SIG-M5 treated with dmso at 0.1 percent for 504 hours (cell line): Measurements from ENCODE around the gene VARS2.
"Not testable (repeated sequence)": the region's sequence is repeated elsewhere in the genome, so short reads cannot be mapped to it uniquely, and the experiment has no call there.

Experiments
- DNase-seq: peaks from one replicate; lab custom pipeline; 2025; ENCODE audit not compliant: unreplicated experiment; lab: John Stamatoyannopoulos, UW

The VARS2 gene

DNA sequence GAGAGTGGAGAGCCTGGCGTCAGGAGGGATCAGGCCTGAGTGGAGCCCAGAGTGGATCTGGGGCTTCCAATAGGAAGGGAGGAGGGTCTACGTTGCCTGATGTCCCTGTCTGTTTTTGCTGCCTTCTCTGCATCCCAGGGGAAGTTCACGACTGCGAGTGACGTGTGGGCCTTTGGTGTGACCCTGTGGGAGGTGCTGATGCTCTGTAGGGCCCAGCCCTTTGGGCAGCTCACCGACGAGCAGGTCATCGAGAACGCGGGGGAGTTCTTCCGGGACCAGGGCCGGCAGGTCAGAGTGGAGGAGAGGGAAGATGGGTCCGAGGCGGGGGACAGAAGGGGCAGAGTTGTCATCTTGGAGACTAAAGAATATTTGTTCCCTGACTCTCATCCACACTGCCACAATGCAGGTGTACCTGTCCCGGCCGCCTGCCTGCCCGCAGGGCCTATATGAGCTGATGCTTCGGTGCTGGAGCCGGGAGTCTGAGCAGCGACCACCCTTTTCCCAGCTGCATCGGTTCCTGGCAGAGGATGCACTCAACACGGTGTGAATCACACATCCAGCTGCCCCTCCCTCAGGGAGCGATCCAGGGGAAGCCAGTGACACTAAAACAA, 15.2 kb upstream of the VARS2 start:
- no peak for DNase-seq

- no peak for DNase-seq
Observed at GRCh38 chr6:30900863-30901417, 13.1 kb upstream of the VARS2 start.

GRCh38 chr6:30901436-30901835, 12.6 kb upstream of the VARS2 start:
- DNase-seq = no peak

GRCh38 chr6:30902196-30902595, 11.8 kb upstream of the VARS2 start:
- not testable (repeated sequence) for DNase-seq

GRCh38 chr6:30902709-30903108, 11.3 kb upstream of the VARS2 start:
- DNase-seq = no peak

- no peak for DNase-seq
Observed at GRCh38 chr6:30903236-30903635, 10.8 kb upstream of the VARS2 start.

DNA sequence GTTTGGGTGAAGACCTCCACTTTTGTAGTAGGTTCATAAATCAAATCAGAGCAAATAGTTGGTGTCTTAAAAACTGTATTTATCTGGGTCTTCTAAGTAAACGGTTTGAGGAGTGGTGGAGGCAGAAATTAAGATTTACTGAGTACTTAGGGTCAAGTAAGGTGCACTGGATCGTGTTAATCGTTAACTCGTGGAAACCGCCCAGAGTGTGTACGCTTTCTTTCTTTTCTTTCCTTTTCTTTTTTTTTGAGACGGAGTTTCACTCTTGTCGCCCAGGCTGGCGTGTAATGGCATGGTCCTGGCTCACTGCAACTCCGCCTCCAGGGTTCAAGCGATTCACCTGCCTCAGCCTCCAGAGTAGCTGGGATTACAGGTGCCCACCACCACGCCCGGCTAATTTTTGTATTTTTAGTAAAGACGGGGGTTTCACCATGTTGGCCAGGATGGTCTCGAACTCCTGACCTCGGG, 6.7 kb upstream of the VARS2 start:
- not testable (repeated sequence) for DNase-seq

DNA sequence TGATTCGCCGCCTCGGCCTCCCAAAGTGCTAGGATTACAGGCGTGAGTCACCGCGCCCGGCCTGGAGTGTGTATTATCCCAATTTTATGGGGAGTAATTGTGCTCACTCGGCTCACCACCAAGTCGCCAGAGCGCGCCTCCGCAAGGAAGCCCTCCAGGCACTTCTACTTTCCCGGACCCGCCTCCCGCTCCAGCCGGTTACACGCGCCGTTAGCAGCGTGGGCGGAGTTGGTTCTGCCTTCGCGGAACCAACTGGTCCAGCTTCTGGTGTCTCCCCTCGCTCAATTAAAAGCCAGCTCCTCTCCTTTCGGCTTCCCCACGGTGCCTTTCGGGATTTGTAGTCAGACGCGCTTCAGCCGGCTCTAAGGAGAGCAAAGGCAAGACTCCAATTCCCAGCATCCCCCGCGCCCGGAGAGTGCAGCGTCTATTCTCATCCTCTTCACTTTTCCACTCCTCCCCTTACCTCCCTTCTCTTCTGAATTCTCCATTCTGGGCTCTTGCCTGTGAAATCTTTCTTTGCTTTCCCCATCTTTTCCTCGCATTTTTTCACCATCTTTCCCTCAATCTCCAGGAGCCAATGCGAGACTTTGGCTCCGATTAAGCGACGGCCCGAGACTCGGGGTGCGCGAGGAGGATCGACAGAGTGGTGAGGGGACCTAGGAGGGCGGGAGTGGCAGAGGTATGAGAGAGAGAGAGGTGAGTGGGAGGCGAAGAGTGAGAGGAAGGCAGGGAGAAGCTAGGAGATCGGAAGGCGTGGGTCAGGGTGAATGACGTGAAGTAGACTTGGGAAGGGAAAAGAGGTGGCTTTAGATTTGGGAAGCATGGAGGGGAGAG, 6.1 kb upstream of the VARS2 start, which contains the start of gene GTF2H4:
GTF2H4 (plus strand) TSS at position 450 of the 834 bp plus-strand sequence.
- peak; percentile 98 for DNase-seq

GRCh38 chr6:30908700-30909099, 5.3 kb upstream of the VARS2 start:
- no peak for DNase-seq

DNA sequence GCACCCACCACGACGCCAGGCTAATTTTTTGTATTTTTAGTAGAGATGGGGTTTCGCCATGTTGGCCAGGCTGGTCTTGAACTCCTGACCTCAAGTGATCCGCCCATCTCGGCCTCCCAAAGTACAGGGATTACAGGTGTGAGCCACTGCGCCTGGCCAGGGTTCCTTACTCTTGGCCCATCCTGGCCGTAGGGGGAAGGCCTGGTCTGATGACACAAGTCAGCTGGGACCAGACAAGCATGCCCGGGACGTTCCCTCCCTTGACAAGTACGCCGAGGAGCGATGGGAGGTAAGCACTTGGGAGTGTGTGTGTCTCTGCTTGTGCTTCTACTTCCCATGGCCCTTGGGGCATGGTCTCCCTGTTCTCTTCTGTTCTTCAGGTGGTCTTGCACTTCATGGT, 3.6 kb upstream of the VARS2 start:
- DNase-seq = not testable (repeated sequence)

DNA sequence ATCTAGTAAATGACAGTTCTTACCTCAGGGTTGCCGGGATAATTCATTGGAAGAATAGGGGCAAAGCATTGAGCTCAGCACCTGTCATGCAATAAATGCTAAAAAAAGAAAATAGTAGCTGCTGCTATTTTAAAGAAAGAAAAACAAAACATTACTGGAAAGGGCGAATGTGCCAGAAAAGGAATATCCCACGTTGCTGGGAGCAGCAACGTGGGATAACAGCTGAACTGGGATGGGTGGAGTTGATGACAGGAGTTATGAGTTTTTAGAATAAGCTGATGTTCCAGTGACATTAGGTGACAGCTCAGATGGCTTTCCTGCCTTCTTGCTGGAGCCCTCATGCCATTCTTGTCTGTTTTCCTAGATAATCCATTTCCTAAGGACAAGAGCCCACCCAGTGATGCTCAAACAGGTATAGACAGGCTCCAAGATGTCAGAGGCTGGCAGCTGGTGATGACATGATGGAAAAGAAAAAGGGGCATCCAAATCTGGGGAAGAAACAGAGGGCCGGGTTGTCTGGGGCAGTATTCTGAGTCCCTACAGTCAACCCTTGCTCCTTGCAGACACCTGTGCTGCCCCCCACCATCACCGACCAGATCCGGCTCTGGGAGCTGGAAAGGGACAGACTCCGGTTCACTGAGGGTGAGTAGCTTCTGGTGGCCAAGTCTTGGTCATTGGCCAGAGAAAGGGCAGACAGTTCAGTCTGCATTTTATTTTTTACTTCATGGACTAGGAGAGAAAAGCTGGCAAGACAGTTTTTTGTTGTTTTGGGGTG, 1.1 kb upstream of the VARS2 start:
- DNase-seq = no peak

DNA sequence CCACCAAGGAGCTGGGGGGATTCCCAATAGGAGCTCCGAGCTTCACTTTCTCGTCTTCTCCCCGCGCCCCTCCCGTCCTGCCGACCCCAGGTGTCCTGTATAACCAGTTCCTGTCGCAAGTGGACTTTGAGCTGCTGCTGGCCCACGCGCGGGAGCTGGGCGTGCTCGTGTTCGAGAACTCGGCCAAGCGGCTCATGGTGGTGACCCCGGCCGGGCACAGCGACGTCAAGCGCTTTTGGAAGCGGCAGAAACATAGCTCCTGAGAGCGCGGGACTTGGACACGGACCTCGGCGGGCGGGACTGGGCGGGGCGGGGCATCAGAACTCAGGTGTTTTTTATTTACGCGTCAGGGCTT, 340 bp upstream of the VARS2 start:
- DNase-seq = no peak

GRCh38 chr6:30914854-30915590, 984 bp downstream of the VARS2 start:
- no peak for DNase-seq

GRCh38 chr6:30915591-30915946, 1.5 kb downstream of the VARS2 start:
- DNase-seq = peak; percentile 54

GRCh38 chr6:30917041-30917440, 3.0 kb downstream of the VARS2 start:
- no peak for DNase-seq

GRCh38 chr6:30917487-30917886, 3.4 kb downstream of the VARS2 start:
- no peak for DNase-seq

- DNase-seq = no peak
Observed at GRCh38 chr6:30918670-30919069, 4.6 kb downstream of the VARS2 start.

GRCh38 chr6:30922447-30922852, 8.4 kb downstream of the VARS2 start:
- no peak for DNase-seq

DNA sequence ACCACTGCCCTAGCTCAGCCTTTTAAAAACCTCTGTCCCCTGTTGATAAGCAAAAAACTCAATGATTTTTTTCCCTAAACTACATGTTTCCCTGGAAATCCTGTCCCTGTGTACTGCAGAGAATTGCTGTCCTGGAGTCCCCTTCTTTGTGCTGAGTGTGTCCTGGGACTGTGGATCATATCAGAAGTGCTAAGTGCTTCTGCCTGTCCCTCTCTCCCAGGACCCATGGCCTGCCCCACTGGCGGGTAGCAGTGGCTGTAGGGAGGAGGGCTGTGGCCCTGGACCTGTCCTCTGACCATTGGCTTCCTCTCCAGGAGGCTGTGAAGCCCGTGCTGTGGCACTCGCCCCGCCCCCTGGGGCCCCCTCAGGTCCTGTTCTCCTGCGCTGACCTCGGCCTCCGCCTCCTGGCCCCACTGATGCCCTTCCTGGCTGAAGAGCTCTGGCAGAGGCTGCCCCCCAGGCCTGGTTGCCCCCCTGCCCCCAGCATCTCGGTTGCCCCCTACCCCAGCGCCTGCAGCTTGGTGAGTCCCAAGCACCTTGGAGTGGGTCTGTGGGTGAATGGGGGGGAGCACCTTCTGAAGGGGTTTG, 10.1 kb downstream of the VARS2 start:
- not testable (repeated sequence) for DNase-seq

DNA sequence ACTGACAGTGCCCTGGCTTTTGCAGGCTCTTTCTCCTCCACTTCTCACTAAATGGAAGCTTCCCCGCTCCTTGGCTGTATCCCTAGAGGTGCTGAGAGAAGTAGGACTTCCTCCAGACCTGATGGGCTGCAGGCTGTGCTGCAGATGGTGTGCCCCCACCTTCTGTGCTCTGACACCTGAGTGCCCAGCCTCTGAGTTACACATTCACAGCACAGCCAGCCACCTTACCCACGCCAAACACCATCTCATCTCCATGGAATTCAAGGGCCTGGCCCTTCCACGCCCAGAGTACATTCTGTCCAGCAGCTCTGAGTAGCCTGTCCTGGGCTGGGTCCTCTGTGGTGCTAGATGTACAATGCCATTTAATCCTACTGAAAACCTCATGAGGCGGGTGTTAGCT, 12.6 kb downstream of the VARS2 start:
- DNase-seq = no peak
